ENCODE results near the gene KIAA1586.
A peak's percentile ranks its signal among the peaks of the same experiment; 100 is the strongest.
"Not testable (repeated sequence)": the region's sequence is repeated elsewhere in the genome, so short reads cannot be mapped to it uniquely, and the experiment has no call there.

Gene KIAA1586

GRCh38 chr6:57044568-57044967 is 1.9 kb upstream of the KIAA1586 start:
- DNase-seq (ENCODE audit: low spot score): no peak

DNA sequence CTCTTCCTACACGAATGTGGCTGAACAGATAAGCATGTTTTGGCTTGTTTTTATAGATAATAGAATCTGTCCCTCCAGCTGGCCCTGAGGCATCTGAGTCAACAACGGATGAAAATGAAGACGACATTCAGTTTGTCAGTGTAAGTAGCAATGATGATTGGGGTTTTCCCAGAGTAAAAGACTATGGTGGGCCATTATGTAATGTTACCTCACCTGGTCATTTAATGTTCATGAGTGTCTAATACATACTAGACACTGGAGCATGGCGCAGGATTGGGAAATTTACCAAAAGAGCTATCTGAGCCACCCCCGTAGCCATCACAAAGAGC is 728 bp downstream of the KIAA1586 start:
- DNase-seq (ENCODE audit: low spot score): not testable (repeated sequence)

DNA sequence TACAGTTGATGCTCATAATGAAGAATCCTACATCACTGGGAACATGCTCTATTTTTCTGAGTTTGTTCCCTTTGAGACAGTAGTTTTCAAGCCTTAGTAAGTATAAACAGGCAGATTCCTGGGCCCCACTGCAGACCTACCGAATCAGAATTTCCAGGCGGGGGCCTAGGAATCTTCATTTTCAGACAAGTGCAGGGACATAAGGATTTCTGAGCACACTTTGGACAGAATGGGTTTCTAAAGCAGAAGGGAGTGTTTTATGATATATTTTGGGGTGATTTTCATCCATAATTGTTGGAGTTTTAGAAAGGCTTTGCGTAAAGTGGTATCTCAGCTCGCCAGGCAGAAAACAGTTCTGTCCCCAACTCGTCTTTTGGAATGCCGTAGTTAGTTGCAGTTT is 1.4 kb downstream of the KIAA1586 start:
- not testable (repeated sequence) for DNase-seq (ENCODE audit: low spot score)

DNA sequence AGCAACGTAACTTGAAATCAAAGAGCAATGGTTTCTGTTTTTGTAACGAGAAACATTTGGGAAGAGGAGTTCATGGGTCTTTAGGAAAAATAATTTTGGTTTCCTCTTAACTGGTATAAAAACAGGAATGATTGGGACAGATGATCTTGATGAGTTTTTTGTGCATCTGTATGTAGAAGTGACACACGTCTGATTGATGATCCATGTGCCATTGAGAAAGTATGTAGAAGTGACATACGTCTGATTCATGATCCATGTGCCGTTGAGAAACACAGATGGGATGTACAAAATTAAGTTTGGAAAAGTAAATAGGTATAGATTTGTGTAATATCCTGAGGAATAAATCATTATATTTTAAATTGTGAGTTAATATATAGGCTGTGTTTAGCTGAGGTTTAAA is 2.1 kb downstream of the KIAA1586 start:
- DNase-seq (ENCODE audit: low spot score): no peak

- no peak for DNase-seq (ENCODE audit: low spot score)
Observed at GRCh38 chr6:57063847-57064246, 17.4 kb downstream of the KIAA1586 start.

DNA sequence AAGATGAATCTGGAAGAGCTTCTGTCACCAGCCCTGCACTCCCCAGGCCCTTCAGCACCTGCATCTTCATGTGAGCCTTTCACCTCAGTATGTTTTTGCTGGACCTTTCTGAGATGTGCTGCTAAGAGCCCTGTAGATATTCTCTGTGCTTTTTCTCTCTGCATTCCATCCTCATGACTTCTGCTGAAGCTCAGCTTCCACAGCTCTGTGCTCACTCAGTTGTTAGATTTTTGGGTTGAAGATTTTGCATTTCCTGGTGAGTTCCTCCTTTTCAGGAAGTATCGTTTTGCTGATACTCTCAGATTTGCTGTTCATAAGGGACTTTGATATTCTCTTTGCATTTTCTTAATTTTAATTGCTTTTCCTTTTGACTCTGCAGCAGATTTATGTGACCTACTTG is 18.3 kb downstream of the KIAA1586 start:
- peak; percentile 56 for DNase-seq (ENCODE audit: low spot score)

- DNase-seq (ENCODE audit: low spot score): no peak
Observed at GRCh38 chr6:57068061-57068460, 21.6 kb downstream of the KIAA1586 start.

GRCh38 chr6:57069228-57069627 is 22.7 kb downstream of the KIAA1586 start:
- no peak for DNase-seq (ENCODE audit: low spot score)

DNA sequence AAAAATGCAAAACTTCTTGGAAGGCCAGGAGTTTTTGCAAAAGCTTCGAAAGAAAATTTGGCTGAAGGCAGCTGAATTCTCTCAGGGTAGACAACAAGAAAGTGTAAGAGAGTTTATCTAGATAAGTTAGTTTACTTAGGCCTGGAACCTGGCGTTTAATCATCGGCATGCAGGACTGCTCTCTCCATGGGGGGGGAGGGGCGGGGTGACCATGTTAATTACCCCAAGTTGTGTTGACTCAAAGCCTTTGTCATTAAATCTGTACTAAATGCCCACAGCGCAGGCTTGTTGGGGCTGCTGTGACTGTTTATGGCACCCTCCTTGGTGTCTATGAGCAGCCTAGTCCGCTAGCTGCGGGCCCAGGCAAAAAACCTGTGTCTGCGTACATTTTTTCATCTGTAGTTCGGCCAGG is 23.4 kb downstream of the KIAA1586 start:
- no peak for DNase-seq (ENCODE audit: low spot score)

- DNase-seq (ENCODE audit: low spot score): no peak
Observed at GRCh38 chr6:57072108-57072507, 25.6 kb downstream of the KIAA1586 start.

DNA sequence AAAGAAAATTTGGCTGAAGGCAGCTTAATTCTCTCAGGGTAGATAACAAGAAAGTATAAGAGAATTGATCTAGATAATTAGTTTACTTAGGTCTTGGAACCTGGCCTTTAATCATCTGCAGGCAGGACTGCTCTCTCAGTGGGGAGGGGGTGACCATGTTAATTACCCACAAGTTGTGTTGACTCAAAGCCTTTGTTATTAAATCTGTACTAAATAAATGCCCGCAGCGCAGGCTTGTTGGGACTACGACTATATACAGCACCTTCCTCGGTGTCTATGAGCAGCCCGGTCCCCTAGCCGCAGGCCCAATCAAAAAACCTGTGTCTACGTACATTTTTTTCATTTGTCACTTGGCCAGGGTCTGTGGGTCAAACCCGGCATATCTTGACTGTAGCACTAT is 27.9 kb downstream of the KIAA1586 start:
- DNase-seq (ENCODE audit: low spot score): no peak

DNA sequence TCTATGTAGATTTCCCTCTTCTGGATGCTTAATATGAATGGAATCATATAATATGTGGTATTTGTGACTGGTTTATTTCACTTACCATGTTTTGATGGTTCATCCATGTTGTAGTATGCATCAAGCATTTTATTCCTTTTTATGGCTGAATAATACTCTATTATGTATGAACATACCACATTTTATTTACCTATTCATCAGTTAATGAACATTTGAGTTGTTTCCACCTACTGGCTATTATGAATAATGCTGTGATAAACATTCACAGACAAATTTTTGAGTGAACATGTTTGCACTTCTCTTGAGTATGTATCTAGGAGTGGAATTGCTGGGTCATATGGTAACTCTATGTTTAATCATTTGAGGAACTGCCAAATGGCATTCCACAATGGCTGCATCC is 28.6 kb downstream of the KIAA1586 start:
- no peak for DNase-seq (ENCODE audit: low spot score)

GRCh38 chr6:57078531-57079207 is 32.2 kb downstream of the KIAA1586 start:
- no peak for DNase-seq (ENCODE audit: low spot score)

DNA sequence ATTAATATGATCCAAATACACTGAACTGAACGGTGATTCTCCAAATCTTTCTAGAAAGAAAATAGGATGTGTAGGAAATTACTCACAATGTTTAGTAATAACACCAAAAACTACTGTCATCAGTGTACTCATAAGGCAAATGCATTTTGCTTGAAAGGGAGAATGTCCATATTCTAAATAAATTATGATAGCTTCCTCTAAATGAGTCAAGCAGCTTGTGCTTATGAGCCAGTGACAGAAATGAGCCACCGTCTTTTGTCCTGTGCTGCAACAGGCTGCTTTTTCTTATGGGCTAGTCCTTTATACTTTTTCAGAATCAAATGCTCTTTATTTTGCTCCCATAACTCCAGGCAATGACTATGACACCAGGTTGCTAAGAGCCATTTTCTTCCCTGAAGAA is 39.0 kb downstream of the KIAA1586 start:
- no peak for DNase-seq (ENCODE audit: low spot score)

GRCh38 chr6:57086843-57087242 is 40.4 kb downstream of the KIAA1586 start:
- no peak for DNase-seq (ENCODE audit: low spot score)

- DNase-seq (ENCODE audit: low spot score): no peak
Observed at GRCh38 chr6:57087916-57088315, 41.4 kb downstream of the KIAA1586 start.

- no peak for DNase-seq (ENCODE audit: low spot score)
Observed at GRCh38 chr6:57089265-57089664, 42.8 kb downstream of the KIAA1586 start.

DNA sequence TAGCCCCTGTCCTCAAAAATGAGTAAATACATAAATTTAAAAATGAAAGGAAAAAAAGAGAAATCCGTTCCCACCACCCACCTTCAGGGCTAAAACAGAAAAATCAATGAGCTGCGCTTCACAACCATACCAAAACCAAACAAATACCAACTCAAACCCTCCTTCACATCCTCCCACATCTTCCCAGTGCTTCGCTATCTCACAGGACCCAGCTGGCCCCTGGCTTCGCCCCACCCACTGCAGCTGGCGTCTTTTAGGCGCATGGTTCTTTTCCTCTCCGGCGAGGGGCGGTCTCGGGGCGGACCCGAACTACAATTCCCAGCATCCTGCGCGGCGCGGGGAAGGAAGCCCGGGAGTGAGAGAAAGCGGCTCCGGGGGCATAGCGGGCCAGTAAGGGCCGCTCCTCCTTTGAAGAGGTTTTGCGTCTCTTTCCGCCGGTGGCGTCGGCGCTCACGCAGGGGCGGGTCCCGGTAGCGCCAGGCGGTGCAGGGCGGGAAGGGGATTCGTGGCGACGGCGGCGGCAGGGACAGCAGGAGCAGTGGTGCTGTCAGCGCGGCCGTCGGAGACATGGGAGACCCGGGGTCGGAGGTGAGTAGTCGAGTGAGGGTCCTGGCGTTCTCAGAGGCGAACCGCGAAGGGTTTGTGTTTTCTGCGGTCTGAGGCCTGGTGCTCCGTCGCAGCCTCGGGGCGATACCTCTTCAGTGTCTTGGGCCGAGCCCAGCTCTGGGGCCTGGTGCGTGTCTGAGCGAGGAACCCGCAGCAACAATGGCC is 43.4 kb downstream of the KIAA1586 start, which contains the start of gene ZNF451:
TSS of gene ZNF451 (plus strand) at position 502 of the 771 bp plus-strand sequence. CDS start at position 568, 66 bp downstream.
- DNase-seq (ENCODE audit: low spot score): peak; percentile 98

- DNase-seq (ENCODE audit: low spot score): not testable (repeated sequence)
Observed at GRCh38 chr6:57090458-57091067, 44.1 kb downstream of the KIAA1586 start.

GRCh38 chr6:57091375-57091774 is 44.9 kb downstream of the KIAA1586 start:
- not testable (repeated sequence) for DNase-seq (ENCODE audit: low spot score)

DNA sequence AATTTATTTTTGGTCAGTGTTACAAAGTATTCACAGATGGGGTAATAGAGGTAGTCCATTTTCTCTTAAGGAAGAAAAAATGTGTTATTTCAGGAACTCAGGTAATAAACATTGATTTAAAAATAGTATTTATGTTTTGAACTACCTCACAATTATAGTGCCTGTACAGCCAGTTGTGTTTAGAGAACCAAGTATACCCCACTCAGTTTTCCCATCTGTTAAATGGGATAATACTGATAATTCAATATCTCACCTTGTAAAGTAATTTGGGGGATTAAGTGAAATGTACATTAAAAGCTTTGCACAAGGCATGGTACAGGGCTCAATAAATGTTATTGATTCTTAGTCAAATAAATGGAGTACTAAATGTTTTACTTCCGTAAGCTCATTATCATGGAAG is 48.2 kb downstream of the KIAA1586 start:
- DNase-seq (ENCODE audit: low spot score): no peak

- DNase-seq (ENCODE audit: low spot score): peak; percentile 22
Observed at GRCh38 chr6:57097596-57097995, 51.1 kb downstream of the KIAA1586 start.

DNA sequence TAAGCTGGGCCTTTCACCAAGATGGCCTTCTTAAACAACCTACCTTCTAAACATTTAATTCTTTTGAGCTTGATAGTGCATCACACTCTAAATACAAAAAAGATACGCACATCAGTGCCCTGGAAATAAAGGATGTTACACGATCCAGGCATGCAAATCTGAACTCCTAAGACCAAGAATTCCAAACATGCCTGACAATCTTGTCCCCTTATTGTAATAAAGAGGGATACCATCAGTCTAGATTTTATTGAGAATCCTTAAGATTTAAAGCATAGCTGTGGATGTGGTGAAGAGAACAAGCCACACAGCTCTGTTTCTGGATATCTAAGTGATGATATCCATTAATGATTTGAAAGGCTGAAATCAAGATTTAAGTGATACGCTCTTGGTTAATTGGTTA is 56.5 kb downstream of the KIAA1586 start:
- no peak for DNase-seq (ENCODE audit: low spot score)
